Stimulated activated CD8-positive, alpha-beta memory T cell treated with anti-CD3 and anti-CD28 coated beads, Interleukin-15, amount 100 ng/mL, for 4 hours (primary cell): ENCODE measurements around the gene ZNF888.
"Not testable (repeated sequence)": the region's sequence is repeated elsewhere in the genome, so short reads cannot be mapped to it uniquely, and the experiment has no call there.

ENCODE experiments used
- DNase-seq, 2 donors: peaks; one replicate each; pipeline ENCODE4 v3.0.0-alpha.2; 2020; ENCODE audit warnings: low read depth in 2 of 2

The ZNF888 gene

DNA sequence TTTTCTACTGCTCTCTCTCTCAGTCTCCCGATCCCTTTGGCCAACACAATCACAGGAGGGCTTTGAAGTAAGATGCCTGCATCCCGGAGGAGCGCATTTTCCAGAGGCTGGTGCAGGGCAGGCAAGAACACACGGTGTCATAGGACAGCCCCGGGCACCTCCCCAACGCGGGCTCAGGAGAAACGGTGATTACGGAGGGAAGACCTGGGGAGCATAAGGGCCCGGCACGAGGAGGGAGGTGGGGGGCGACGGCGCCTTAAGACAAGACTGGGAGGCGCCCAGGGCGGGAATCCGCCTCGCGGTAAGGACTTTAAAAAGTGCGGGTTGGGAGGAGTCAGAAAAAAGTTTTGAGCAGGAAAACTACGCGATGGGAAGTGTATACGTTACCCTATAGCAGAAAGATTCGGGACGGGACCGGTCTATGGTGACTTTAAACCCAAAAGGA, 18.7 kb upstream of the ZNF888 start:
- DNase-seq: no peak

DNA sequence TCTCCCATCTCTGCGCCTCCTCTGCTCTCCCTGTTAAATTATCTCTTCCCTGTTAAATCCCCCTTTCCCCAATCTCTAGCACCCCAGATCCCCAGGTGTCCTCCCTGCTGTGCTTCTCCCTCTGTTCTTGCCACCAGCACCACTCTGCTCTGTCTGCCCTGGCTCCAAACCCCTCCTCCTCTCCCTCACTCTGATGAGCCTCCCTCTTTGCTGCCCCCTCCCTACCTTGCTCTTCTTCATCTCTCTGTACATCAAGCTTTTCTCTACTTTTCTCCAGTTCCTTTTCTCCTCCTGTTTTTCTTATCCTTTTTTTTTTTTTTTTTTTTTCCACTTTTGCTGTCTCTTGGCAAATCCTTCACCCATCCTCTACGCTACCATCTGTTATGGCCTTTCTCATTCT, 18.3 kb upstream of the ZNF888 start:
- DNase-seq: not testable (repeated sequence)

DNA sequence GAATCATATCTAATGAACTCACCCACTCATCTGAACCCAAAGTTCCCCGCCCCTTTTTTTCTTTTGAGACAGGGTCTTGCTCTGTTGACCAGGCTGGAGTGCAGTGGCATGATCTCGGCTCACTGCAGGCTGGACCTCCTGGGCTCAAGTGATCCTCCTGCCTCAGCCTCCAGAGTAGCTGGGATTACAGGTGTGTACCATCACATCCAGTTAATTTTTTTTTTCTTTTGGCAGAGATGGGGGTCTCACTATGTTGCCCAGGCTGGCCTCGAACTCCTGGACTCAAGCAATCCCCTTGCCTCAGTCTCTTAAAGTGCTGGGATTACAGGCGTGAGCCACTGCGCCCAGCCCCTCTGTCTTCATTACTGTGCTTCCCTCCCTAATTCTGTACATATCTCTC, 17.7 kb upstream of the ZNF888 start:
- DNase-seq: not testable (repeated sequence)

DNA sequence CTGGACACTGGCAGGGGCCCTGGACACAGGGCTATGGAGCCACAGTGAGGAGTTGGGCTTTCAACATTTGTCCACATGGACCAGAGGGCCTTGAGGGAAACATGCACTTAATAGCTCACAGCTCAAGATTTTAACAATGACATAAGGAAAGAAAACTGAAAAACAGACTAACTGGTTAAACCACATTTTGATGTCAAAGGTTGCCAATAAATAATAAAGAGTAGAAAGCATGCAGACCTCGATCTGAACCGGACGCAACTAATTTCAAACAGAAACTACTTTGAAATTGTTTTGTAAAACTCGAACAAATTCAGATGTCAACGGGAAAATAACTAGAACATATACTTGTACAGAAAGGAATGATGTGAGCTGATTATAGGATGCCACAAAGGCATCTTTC, 15.5 kb upstream of the ZNF888 start:
- no peak for DNase-seq

GRCh38 chr19:52936954-52937325, 13.7 kb upstream of the ZNF888 start:
- no peak for DNase-seq

DNA sequence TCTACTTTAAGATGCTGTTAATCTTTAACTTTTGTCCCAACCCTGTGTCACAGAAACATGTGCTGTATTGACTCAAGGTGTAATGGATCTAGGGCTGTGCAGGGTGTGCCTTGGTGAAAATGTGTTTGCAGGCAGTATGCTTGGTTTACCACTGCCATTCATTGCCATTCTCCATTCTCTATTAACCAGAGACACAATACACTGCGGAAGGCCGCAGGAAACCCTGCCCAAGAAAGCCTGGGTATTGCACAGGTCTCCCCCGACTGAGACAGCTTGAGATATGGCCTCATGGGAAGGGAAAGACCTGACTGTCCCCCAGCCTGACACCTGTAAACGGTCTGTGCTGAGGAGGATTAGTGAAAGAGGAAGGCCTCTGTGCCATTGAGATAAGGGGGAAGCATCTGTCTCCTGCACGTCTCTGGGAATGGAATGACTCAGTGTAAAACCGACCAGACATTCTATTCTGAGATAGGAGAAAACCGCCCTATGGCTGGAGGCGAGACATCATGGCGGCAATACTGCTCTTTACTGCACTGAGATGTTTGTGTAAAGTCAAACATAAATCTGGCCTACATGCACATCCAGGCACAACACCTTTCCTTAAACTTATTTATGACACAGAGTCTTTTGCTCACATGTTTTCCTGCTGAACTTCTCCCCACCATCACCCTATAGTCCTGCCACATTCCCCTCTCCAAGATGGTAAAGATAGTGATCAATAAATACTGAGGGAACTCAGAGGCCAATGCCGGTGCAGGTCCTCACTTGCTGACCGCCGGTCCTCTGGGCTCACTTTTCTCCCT, 13.1 kb upstream of the ZNF888 start:
- no peak for DNase-seq

DNA sequence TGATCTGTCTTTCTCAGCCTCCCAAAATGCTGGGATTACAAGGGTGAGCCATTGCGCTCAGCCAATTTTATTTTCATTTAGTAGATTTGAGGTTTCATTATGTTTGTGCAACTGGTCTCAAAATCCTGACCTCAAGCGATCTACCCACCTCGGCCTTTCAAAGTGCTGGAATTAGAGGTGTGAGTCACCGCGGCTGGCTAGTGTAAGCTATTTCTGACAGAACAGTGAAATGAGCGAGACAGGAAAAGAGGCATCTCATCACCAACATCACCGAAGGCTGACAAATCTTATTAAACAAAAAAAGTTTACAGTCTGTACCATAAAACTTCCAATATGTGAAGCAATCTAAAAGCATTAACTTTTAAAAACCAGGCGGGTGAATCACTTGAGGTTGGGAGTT, 12.2 kb upstream of the ZNF888 start:
- DNase-seq: no peak

GRCh38 chr19:52924641-52925040, 1.4 kb upstream of the ZNF888 start:
- not testable (repeated sequence) for DNase-seq

DNA sequence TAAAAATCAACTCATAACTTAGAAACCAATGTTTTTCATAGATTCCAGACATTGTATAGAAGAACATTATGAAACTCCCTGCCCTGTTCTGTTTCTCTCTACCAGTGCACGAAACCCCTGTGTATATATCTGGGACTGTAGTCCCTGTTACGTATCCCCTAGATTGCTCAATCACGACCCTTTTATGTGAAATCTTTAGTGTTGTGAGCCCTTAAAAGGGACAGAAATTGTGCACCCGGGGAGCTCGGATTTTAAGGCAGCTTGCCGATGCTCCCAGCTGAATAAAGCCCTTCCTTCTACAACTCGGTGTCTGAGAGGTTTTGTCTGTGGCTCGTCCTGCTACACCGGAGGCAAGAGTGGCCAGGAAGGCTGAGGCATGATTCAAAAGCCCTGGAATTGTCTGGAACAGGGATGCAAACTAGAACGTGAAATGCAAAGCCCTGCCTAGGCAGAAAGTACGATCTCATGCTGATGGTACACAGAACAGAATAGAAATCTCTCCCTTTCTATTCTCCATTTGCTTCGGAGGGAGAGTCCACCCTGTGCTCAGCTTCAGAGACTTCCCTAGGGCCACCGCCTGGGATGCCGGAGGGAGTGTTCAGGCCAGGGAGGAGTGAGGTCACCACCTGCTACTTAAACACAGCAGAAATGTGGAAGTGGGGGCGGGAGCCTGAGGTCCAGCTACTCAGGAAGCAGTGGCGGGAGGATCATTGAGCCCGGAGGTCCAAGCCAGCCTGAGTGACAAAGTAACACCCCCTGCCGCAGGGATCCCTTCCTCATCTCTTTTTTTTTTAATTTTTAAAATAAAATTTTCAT, 758 bp upstream of the ZNF888 start:
- DNase-seq: no peak

DNA sequence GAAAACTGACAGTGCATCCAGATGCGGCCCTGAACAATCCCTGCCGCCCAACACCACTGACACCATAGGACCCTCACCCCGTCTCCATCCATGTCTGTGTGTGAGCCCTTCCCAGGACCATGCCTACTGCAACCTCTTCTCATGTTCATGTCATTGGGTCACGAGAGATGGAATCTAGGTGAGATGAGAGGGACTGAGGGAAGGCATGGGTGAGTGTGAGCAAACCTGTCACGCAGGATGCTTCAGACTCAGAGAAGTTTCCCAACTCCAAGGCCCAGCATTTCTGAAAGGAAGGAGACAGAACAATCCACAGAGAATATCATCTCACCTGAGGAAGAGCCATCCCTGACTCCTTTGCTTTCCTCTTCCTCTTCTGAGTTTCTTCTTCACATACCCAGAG, 5.7 kb downstream of the ZNF888 start:
- no peak for DNase-seq

GRCh38 chr19:52910648-52911047, 12.6 kb downstream of the ZNF888 start:
- DNase-seq: no peak

DNA sequence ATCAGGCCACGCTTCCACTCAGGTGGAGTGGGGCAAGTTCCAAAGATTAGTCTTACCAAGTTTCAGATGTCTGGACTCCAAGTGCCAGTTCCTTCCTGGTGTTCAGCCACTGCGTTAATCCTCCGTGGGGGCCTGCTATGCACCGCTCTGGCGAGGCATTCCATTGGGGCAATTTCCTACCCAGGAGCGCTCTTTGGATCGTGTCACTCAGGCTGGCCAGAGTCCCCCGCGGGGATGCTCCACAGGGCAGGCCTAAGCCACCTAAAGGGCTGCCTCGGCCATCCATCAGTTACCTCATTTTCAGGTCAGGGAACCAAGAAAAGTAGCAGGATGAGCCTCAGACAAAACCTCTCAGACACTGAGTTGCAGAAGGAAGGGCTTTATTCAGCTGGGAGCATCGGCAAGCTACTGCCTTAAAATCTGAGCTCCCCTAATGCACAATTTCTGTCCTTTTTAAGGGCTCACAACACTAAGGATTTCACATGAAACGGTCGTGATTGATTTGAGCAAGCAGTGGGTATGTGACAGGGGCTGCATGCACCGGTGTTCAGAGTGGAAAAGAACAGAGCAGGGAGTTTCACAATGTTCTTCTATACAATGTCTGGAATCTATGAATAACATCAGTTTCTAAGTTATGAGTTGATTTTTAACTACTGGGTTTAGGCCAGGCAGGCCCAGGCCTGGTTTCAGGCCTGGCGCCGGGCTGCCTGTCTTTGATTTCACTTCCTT, 19.0 kb downstream of the ZNF888 start:
- DNase-seq: not testable (repeated sequence)

GRCh38 chr19:52901842-52902241, 21.4 kb downstream of the ZNF888 start:
- DNase-seq: no peak

- not testable (repeated sequence) for DNase-seq
These were observed 24.6 kb downstream of the ZNF888 start for GRCh38 chr19:52898596-52898995.

- DNase-seq: no peak
These were observed 25.1 kb downstream of the ZNF888 start for GRCh38 chr19:52898101-52898500.

DNA sequence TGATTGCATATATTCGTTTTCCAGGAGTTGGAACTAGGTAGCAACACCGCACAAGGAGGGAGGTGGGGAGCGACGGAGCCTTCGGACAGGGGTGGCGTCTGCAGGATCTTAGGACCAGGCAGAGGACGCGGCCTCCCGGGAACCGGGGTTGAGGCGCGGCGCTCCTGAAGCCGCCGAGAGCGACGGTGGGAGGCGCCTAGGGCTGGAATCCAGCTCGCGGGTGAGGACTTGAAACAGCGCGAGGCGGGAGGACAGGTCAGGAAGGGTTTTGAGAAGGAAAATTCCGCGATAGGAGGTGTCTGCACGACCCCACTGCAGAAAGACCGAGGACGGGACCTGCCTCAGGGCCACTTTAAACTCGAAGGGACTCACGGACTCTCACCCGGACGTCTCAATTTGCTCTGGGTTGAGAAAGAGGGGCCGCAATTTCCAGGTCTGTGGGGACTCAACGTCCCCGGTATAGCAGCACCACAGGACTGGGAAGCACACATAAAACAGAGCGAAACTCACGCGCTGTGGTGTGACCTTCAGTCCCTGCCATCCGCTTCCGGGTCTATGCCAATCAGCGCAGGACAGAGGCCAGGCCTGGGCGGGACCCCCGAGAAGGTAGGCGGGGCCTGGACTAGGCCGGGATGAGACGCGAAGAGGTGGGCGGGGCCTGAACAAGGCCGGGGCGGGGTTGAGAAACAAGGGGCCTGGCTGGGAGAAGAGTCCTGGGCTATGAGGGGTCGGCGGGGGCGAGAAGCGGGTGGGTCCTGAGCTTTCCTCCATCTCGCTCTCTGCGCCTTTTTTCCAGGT, 25.9 kb downstream of the ZNF888 start, which contains the start of gene ZNF320:
Gene ZNF320 (minus strand): TSS at position 498 of the 798 bp plus-strand sequence. CDS start 7,380 bp downstream, outside the sequence.
- peak; percentile 83 to 86 for DNase-seq

- no peak for DNase-seq
These were observed 26.6 kb downstream of the ZNF888 start for GRCh38 chr19:52896431-52897137.

GRCh38 chr19:52891336-52891735, 31.9 kb downstream of the ZNF888 start:
- no peak for DNase-seq

GRCh38 chr19:52889931-52890330, 33.3 kb downstream of the ZNF888 start:
- DNase-seq: no peak

GRCh38 chr19:52889076-52889475, 34.2 kb downstream of the ZNF888 start:
- DNase-seq: no peak
